DMS79 (cell line): Measurements from ENCODE around the gene NUP37.
A peak's percentile ranks its signal among the peaks of the same experiment; 100 is the strongest.
"Not testable (repeated sequence)": the region's sequence is repeated elsewhere in the genome, so short reads cannot be mapped to it uniquely, and the experiment has no call there.

Experiments used
- DNase-seq: peaks from one replicate; lab custom pipeline; 2025; lab: John Stamatoyannopoulos, UW

The NUP37 gene

GRCh38 chr12:102089228-102089835 is 30.6 kb downstream of the NUP37 start:
- not testable (repeated sequence) for DNase-seq

GRCh38 chr12:102080842-102081241 is 39.1 kb downstream of the NUP37 start:
- no peak for DNase-seq

- DNase-seq = not testable (repeated sequence)
Measured at GRCh38 chr12:102072092-102072491, 47.8 kb downstream of the NUP37 start.

GRCh38 chr12:102069707-102070106 is 50.2 kb downstream of the NUP37 start:
- no peak for DNase-seq

GRCh38 chr12:102067574-102068258 is 52.2 kb downstream of the NUP37 start:
- no peak for DNase-seq

DNA sequence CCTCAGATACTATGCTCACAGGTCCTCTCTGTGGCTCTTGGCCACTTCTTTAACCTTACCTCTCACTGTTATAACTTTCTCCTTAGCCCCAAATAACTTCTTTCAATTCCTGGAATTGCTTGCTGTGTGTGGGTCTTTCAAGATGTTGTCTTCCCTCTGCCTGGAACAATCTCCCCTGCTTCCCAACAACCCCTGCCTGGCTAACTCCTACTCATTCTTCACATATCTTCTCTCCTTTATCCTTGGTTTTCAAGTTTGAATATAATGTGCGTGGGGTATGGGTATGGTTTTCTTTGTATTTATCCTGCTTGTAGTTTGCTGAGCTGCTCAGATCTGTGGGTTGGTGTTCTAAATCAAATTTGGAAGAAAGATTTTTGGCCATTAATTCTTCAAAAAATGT is 55.4 kb downstream of the NUP37 start:
- DNase-seq = no peak

DNA sequence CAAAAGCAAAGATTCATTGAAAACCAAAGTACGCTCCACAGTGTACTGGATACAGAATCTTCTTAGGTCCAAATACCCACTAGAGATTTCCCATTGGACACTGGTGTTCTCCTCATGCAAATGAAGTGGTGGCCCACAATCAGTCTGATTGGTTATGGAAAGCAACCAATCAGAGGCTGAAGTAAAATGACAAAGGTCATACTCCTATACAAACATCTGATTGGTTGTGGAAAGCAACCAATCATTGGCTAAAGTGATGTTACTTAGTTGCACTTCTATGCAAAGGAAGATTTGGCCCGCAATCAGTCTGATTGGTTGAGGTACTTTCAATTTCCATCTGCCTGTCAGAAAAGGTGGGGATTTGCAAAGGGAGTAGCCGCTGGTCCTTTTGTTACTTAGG is 56.8 kb downstream of the NUP37 start:
- no peak for DNase-seq

- no peak for DNase-seq
Measured at GRCh38 chr12:102062419-102062806, 57.5 kb downstream of the NUP37 start.

DNA sequence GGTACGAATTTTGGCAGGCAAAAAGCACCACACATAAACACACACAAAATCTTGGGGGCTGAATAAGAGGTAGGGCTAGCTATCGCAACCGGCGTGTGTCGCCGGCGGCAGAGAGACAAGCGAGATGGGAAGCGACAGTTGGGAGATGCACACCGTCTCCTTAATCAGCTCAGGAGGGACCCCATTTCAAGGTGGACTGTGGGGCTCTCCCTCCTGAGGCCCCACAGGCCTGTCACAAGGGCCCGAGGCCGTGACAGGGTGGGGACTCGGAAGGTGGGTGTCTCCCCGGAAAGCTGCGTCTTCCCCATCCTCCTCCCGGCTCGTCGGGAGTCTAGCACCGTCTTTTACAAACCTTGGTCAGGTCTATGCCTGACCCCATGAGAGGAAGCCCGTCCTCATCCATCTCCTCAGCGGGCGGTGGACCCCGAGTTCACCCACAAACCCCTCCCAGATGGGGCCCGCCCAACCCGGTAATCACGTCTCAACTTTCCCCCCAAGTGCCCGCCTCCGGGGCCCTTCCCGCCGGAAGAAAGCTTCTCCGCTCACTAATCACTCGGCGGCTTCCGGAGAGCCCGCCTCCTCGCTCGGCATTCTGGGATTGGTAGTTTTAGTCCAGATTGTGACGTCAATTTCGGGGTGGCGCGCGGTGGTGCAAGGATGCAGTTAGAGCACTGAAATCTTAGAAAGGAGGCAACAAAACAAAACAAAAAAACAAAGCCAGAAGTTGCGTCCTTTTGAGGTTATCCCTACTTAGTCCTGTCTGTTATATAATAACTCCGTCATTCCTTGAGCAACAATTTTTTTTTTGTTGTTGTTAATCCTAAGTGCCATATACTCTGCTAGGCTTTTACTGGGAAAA is 58.1 kb downstream of the NUP37 start, which contains the start of gene WASHC3:
WASHC3 (minus strand) TSS at position 432 of the 859 bp plus-strand sequence; CDS start at position 403, 29 bp downstream.
- DNase-seq = peak; percentile 88

DNA sequence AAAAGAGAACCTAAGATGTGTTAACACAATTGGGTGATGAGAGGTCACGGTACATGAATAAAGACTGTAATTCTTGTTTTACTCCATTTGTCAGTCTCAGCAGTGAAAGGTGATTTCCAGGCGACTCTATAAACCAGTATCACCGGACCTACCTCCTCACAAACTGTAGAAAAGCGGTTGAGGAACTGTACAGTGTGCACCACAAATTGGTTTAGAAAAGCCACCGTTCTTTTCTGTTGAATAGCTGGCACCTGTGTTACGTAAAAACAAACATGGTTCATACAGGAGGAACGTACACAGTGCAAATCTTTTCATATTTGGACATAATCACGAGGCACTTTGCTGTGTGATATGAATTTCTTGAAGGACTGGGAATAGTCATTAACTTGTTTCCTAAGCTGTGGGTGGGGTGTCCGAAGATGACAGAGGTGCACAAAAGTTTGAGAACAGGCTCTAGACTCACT is 58.8 kb downstream of the NUP37 start:
- no peak for DNase-seq

- DNase-seq = no peak
Measured at GRCh38 chr12:102059343-102059742, 60.6 kb downstream of the NUP37 start.

- DNase-seq = no peak
Measured at GRCh38 chr12:102054345-102054744, 65.6 kb downstream of the NUP37 start.

- DNase-seq = no peak
Measured at GRCh38 chr12:102053062-102053349, 66.9 kb downstream of the NUP37 start.

DNA sequence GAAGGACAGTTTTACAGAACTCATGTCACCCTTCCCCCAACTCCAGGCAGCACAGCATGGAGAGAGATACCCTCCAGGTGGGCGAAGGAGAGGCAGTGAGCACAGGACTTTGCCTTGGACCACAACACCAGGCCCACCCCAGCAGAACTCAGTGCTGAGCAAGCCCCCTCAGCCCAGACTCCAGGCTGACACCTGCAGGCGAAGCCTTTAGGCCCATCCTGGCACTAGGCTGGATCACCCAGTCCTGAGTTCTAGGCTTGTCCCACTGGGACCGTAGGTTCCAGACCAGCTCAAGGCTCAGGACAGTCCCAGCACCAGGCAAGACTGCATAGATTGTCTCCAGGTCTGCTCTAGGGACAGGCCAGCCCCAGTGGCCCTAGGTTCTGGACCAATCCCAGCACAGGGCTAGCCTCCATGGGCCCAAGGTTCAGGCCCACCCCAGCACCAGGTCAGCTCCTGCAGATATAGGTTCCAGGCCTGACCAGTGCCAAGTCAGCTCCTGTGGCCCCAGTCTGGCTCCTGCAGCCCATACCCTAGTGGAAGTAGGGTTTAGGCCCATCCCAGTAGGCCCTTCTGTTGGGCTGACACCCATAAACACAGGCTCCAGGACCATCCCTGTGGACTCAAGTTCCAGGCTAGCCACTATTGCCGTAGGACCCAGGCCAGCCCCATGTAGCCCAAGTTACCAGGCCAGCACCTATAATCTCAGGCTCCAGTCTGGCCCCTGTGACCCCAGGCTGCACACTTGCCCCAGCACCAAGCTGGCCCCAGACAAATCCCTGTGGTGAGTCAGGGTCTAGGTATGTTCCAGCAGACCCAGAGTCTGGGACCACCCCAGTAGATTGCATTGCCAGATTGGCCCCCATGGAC is 67.5 kb downstream of the NUP37 start:
- no peak for DNase-seq

GRCh38 chr12:102051431-102051965 is 68.4 kb downstream of the NUP37 start:
- no peak for DNase-seq

DNA sequence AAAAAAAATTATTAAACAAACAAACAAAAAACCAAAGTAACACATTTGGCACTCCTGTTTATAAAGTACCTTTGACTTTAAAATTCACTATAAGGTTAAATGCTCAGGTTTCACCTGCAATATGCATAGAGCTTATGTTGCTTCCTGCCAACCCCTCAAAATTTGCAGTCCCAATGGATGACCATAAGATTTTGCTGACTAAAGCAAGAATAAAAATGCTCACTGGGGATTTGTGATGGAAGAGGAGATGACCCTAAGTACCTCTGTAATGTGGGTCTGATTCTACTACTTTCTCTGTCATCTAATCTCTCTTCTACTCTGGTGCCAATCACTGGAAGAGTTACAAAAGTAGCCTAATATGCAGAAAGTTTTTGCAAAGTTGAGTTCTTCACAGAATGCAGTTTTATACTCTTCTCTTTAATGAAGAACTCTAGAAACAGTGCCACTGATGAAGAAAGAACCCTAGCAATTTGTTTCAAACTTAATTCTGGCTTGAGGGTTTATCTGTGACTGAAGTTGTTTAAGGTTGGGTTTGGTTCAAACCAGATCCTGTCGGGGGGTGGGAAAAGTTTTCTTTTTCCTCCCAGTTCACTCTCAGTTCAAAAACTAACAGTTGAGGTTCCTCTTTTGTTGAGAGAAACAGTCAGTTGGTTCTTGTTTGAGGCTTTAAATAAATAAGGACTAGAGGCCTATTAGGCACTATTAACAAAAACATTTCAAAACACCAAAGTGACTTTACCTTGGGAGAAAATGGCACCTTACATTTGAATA is 69.1 kb downstream of the NUP37 start:
- no peak for DNase-seq

DNA sequence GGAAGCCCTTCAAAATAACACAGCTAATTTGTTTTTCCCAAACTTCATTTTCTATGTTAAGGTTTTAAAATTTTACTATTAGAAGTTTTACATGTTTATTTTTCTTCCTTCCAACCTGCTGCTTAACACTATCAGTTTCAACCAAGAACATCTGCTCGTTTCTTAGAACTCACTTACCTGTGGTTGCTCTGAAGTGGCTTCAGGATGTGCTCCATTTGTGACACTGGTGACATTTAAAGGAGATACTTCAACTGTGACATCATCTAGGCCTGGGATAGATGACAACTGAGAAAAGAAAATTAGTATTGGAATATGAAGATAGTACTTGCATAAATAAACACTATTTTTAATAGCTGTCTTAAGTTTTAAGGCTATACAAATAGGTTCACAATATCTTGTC is 76.0 kb downstream of the NUP37 start:
- DNase-seq = peak; percentile 55

DNA sequence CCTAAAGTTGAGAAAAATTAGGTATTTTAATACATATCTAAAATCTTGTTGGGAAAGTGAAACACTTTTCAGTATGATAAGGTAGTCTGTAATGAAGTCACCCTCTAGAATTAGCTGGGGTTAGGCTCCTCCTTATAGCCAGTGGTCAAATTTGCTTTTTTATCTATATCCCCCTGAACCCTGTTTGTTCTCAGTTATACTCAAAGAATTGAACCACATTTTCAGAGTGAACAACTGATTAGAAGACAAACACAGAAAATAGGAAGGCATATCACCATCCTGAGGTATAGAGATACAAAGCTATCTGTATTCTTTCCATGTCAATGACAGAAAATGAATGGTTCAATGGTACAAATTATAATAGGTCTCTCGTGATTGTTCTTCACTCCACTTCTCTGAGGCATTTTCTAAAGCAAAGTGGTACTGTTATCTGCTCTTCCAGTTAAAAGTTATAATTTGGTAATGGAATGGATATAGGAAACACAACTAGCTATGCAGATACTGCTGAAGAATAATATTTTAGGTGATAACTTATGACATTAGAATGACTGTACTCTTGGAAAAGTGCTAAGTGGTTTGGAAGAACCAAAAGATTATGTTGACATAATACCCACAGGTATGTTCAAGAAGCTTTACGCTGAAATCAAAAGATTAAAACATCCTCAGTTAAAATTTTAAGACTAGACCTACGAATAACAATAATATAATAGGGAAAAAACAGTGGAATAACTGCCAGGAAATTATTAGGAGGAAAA is 85.7 kb downstream of the NUP37 start:
- no peak for DNase-seq

- no peak for DNase-seq
Measured at GRCh38 chr12:102031852-102032251, 88.1 kb downstream of the NUP37 start.

- DNase-seq = no peak
Measured at GRCh38 chr12:102029141-102029540, 90.8 kb downstream of the NUP37 start.
